HG03159 (cell line): ENCODE data around the gene FNDC5.

Source experiments
- ATAC-seq: cut with Tn5 transposase; IDR thresholded peaks from one replicate; pipeline ENCODE4 v1.9.1; 2021; ENCODE audit warnings: mild to moderate bottlenecking, moderate library complexity; ENCODE audit not compliant: unreplicated experiment

The FNDC5 gene

DNA sequence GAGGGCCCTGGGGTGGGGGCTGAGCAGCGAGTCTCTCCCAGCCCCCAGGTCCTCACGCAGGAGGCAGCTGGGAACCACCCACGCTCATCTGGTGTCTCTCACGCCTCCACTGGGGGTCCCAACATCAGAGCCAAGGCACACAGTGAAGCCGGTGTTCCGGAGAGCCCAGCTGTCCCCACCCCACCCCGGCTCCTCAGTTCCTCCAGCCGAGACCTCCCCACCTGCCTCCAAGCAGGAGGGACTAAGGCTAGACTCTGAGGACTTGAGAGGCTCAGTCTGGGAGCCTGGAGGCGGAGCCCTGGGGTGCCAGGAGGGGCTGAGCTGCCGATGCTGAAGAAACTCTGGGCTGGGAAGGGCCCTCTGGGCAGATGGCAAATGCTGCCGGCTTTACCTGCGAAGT lies 14.0 kb upstream of the FNDC5 start:
- no peak for ATAC-seq

DNA sequence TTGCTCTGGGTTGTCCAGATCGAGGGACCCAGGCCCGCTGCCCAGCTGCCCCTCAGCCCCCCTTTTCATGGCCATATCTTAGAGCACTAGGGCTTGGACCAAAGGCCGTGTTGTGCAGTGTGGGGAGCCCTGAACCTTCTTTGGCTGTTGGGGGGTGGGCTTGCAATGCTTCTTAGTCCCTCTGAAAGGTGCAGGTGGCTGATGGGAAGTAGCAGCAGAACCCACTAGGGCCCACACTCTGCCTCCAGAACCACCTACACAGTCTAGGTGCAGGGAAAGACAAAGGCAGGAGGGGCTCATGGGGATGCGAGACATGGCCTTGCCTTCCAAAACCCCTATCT lies 13.3 kb upstream of the FNDC5 start:
- no peak for ATAC-seq

DNA sequence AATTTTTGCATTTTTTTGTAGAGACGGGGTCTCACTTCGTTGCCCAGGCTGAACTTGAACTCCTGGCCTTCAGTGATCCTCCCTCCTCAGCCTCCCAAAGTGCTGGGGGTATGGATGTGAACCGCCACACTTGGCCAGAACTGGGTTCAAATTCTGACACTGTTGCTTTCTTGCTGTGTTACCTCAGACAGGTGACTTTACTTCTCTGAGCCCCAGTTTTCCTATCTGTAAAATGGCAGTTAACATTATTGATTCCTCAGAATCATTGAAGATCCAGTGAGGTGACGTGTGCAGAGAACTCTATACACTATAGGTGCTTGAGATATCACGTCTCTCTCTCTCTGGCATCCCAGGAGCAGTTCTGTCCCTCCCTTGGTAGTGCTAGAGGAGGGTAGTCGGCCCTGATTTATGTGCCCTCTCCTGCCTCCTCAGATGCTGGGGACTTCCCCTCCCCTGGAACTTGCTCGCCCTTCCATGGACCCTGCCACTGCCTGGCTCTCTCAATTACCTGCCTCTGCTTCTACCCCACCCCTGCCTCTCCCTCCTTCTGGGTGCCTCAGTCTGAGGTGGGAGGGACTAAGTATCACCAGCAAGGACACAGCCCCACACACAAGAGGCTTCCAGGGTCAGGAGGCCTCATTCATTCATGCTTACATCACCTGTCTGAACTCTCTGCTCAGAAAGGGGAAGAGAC lies 12.8 kb upstream of the FNDC5 start:
- no peak for ATAC-seq

DNA sequence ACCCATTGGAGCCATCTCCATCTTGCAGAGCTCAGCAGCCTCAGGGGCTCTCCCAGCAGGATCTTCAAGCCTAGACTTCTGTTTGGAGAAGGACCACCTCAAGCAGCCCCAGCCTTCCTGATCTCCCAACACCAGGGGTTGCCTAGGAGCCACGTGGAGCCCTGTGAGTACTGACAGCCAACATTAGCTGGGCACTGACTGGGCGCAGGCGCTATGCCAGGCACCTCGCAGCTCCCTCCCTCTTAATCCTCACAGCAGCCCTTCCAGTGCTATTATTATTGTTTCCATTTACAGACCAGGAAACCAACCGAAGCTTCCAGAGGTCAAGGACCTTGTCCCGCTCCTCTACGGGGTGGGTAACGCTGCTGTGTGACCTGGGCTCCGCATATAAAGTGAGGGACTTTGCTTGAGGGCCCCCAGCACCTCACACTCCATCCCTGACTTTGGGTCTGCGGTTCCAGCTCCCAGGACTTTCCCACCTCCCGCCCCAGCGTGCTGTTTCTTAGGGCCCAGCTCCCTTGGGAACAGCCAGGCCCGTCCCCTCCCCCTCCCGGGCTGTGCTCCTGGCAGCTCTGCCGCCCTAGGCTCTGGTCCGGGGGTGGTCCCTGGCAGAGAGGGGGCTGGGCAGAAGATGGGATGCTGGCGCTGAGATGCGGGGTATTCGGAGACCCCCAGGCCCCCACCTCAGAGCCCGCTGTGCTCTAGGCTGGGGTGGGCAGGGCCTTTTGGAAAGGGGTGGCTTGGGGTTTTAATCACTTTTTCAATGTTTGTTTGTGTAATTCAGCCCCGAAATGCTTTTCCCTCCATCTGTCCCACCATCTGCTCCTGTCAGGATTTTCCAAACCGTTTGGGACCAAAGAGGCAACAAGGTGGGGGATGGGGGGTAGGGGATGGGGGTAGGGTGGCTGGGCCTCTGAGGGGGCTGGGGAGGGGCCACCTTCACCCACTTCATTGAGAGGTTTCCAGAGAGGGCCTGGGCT lies 11.4 kb upstream of the FNDC5 start:
- ATAC-seq = no peak

DNA sequence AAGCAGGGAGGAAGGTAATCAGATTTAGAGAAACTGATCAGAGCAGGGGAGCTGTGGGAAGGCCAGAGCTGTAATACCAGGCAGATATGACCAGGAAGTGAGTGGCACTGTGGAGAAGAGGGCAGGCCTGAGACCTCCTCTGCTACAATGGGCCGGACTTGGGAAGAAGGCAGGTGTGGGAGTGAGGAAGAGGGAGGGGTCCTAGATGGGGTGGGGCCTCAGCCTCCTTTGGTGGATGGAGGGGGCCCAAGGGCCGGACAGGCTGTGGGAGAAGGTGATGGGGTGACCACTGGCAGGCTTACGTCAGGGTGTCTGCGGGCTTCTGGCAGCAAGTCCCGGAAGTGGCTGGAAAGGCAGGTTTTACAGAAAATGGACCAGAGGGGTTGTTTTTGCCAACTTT lies 10.6 kb upstream of the FNDC5 start:
- no peak for ATAC-seq

DNA sequence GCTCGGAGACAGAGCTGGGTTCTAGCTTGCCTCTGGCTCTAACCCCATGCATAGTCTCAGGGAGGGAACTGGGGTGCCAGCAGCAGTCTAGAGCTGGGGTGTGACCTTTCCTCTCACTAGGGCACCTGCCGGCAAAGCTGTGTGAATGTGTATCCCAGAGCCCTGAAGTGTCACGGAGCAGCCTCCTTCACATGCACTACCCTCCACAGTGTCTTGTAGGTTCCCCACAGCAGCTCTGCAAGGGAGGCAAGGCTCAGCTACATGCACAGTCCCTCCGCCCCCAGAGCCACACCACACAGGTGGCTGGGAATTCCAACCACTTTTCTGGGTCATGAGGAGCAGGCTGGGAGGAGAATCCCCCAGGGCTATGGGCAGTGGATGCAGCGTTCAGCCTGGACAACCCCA lies 7.9 kb upstream of the FNDC5 start:
- no peak for ATAC-seq

DNA sequence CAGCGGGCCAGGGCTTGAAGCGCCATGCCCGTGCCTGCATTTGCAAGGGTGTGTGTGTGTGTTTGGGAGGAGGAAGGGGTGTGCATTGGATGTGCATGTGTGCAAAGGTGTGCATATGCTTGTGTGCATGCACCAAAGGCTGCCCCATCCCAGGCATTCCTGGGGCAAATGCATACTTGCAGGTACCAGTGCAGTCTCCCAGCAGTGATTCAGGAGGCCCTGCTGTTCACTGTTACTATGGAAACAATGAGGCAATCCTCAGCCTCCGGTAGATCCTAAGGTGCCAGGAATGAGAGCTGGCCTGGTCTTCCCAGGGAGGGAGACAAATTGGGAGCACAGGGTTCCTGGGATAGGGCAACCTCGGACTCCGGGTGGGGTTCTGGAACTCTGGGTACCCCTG lies 7.5 kb upstream of the FNDC5 start:
- no peak for ATAC-seq

DNA sequence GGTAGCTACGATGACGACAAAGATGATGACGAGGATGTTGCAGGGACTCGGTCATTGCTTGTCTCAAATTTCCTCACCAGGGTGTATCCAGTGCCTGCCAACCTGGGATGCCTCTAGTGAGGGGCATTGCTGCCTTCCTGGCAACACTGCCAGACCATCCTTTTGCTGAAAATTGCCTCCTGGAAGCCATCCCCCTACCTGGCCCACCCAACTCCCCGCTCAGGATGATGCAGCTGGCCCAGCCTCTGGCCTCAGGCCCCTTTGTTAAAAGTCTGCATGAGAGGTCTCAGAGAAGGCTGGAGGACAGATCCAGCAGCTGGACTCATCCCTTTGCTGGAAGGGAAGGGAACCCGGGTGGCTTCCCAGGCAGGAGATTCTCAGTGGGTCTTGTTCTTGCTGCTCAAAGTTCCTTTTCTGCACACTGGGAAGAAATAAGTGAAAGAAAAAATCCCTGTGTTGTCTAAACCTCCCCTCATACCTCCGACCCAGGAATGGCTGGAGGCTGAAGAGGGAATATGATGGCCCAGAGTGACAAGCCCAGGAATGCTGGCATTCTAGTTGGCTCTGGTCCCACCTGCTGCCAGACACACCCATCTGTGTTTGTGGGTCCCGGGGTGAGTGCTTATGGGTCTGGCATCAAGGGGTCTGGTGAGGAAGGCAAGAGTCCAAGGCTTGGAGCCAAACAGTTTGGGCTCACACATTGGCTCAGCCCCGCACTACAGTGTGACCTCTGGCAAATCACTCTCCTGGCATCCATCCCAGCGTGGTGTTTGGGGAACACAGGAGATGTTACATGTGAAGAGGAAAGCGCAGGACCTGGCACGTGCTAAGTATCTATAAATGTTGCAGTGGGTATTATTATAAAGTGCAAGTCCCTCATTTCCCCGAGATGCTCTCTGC lies 6.7 kb upstream of the FNDC5 start:
- no peak for ATAC-seq

DNA sequence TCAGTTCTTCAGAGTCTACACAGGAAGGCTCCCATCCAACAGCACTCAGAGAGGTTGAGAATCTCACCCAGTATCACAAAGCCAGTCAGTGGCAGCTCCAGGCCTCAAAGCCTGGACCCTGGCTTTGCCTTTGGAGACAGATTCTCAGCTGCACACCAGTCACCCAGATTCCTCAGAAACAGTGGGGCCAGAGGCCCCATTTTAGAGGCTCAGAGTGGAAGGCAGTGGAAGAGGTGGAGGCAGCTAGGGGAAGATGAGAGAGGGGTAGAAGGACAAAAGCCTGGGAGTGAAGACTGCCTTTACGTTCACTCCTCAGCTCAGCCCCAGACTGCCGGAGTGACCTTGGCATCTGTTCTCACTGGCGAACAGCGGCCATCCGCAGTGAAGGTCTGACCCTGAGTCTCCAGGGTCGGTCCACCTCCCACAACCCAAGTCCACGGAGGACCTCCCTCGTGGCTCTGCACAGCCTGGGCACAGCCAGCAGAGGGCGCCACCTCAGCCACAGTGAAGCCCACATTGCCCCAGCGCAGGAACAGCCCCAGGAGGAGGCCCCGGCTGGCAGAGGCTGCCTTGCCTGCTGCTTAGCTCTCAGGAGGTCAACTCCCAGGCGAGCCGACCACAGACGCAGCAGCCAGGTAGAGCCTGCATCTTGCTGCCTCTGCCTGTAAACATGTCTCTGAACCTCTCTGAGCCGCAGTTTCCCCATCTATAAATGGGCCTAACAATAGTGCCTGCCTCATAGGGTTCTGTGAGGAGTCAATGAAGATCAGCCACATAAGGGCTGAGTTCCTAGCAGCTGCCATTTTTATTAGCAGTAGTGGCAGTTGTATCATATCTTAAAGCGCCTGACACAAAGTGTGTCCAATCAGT lies 5.9 kb upstream of the FNDC5 start:
- ATAC-seq = no peak

DNA sequence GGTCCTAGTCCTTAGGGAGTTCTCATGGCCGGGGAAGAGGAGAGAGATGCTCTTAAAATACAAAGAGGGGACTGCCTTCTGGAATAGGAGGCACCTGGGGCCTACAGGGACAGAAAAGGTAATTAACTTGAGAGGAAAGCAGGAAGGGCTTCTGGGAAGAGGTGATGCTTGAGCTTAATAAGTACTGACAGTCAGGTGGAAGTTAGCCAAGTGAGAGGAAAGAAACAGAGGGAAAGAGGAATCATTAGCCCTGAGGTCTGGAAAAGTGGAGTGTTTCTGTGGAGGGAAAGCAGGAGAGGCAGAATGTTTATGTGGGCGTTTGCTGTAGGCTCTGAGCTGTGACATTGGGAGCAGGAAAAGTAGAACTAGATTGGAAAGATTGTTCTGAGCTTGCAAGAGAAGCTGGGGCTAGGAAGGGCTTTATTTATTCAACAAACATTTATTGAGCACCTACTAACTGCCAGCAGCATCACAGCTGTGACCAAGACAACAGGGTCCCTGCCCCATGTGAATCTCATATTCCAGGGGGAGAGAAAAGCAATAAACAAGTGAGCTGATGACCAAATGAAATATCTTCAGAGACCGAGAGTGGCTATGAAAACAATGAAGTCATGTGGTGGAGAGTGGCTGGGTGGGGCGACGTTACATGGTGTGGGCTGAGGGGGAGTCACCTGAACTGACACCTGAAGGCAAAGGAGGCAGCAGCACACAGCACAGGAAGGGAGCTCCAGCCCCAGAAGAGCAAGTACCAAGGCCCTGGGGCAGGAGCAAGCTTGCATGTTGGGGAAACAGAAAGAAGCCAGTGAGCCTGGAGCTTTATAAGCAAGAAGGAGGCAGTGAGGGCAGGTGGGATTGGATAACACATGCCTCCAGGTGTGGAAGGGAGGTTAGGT lies 4.4 kb upstream of the FNDC5 start:
- ATAC-seq = no peak

DNA sequence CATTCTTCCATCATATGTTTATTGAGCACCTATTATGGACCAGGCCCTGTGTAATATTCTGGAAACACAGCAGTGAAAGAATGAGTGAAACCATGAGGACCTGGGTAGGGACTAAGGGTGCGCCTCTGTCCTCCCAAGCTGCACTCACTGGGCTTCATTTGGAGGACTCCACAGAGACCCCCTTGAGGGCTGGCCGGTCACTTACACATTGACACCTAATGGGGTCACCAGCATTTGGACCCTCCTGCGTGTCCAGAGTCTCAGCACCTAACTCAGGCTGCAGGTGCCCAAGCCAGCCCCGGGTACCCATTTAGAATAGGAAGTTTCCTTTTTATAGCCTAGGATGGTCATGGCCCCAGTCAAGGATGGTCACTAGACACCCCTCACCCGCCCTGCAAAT lies 2.8 kb upstream of the FNDC5 start:
- ATAC-seq = no peak

DNA sequence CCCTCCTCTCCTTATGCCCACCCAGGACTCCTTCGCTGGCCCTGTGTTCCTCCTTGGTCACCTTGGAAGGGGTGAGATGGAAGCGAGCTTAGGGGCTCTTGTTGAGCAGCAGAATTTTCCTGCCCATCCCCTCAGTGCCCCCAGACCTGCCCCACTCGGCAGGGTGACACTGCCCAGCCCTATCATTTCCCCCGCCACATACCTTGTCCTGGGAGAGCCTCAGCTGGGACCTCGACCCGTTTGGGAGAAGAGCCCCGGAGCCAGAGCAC lies 1.4 kb upstream of the FNDC5 start:
- no peak for ATAC-seq

DNA sequence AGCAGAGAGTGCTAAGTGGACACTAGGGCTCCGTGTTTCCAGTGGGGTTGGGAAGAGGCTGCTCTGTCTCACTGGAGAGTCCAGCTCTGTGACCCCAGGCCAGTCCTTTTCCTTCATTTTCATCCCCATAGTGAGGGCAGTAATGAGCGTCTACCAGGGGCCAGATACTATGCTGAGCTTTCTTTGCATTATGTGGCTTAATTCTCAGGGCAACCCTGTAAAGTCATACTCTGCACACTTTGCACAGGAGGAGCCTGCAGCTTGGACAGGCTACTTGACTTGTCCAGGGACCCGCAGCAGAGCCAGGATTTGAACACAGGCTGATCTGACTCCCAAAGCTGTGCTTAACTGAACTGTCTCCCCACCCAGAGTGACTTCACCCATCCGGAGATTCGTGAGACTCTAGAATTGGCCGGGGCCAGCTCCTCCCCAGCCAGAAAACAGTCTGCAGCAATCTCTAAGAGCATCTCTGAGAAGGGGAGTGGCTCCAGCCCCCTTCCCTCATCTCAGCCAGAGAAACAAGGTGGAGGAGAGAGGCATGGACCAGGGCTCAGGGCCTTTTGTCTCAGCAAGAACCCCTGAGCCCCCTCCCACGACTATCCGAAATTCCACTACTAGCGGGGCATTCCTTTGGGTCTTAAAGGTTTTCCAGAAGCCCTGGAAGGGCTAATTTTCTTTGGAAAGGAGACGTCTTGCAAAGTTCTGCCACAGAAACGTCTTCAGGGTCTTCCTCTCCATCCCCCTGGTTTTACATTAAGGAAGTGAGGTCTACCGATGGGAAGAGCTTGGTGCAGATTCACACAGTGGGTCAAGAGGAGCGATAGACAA lies 866 bp upstream of the FNDC5 start:
- ATAC-seq = no peak

DNA sequence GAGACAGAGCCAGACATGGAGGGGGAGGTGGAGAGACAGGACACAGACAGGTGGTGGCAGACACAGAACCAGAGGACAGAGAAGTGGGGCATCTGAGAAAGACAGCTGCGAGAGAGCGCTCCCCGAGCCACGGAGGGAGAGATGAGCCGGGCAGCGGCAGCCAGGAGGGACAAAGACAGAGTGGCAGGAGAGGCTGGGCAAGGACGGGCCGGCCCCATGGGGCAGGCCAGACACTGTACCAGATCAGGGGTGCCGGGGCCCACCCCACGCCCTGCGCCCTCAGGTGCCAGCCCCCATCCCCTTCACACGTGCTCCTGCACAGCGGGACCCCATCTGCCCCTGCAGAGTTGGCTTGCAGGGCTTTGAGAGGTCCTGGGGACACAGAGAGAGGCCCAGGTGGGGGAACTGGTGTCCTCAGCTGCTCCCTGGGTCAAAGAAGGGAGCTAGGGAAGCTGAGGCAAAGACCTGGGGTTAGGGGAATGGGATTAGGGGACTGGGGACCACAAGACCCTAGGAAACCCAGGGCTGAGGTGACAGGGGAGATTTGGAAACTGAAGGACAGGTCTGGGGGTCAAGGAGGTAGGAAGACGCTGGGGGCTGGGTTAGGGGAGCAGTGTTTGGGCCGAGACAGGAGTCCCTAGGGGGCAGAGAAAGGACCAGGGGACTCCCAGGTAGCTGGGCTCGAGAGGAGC lies 643 bp downstream of the FNDC5 start:
- ATAC-seq = no peak

DNA sequence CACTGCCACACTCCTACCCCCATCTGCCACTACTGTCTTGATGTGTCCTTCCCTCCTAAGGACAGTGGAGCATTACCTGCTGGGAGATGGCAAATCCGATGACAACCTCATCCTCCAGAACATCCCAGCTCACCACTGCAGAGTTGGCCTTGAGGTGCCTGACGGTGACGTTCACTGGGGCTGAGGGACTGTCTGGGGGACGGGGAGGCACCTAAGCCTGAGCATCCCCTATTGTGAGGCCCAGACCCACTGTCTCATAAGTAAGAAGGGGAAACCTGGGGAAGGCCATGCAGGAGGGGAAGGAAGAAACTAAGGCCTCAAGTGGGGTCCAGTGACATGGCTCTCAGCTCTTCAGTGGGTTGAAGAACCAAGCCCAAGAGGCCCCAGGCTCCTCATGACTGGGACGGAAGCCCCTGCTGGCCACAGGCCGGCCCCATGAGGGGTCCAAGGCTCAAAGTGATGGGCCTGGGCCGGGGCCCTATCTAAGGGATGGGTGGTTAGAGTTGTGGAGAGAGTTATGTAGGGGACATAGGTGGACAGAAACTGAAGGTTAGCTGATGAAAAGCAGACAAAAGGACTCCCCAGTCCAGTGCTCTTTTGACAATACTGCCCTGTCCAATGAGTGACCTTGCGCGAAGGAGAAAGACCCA lies 1.8 kb downstream of the FNDC5 start:
- no peak for ATAC-seq

DNA sequence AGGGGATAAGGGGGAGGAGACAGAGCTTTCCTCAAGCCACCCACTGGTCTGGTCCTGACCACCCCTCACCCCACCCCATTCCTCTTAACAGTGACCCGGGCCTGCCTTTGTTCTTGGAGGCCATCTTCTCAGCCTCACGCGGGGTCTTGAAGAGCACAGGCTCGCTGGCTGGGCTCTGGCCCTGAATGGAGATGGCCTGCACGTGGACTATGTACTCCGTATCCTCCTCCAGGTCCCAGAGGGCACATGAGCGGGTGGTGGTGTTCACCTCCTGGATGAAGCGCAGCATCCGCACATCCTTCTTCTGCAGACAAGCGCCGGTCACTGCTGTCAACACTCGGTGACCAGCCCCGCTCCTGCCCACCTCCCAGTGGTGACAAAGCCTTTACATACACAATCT lies 2.6 kb downstream of the FNDC5 start:
- ATAC-seq = no peak

DNA sequence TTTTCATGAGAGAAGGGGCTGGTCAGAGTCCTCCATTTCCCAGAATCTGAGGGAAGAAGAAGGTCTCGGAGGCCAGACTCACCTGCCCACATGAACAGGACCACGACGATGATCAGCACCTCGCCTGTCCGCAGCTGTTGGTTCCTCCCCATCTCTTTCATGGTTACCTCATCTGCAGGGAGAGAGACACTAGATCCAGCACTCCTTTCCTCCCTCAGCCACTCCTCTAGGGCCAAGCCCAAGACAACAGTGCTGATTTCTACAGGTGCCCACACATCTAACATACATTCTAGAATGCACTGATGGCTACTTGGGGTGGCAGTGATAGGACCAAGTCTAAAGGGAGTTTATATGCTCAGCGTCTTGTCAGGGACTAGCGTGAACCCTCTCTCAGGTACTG lies 3.0 kb downstream of the FNDC5 start:
- no peak for ATAC-seq

DNA sequence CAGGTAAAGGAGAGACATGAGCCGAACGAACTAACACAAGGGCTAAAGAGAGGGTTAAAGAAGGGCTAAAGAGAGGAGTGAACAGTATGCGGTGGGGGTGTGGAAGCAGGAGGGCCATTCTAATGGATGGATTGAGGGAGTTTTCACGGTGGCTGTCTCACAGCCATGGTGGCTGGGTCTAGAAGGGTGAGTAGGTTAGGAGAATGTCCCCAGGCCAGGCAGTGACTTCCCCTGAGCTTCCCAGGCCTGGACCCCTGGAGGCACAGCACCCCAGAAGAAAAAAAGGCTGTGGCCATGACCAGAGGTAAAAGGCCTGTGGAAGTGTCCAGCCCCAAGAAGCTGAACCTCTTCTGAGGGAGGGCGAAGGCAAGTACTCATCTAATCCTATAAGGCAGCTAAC lies 3.6 kb downstream of the FNDC5 start:
- no peak for ATAC-seq
